GM18519 (cell line): ENCODE data around the gene LHPP.

Experiments
- ATAC-seq: cut with Tn5 transposase; IDR thresholded peaks from one replicate; pipeline ENCODE4 v1.9.1; 2021; ENCODE audit warnings: mild to moderate bottlenecking, moderate library complexity; ENCODE audit not compliant: unreplicated experiment, low FRiP score

Gene LHPP

DNA sequence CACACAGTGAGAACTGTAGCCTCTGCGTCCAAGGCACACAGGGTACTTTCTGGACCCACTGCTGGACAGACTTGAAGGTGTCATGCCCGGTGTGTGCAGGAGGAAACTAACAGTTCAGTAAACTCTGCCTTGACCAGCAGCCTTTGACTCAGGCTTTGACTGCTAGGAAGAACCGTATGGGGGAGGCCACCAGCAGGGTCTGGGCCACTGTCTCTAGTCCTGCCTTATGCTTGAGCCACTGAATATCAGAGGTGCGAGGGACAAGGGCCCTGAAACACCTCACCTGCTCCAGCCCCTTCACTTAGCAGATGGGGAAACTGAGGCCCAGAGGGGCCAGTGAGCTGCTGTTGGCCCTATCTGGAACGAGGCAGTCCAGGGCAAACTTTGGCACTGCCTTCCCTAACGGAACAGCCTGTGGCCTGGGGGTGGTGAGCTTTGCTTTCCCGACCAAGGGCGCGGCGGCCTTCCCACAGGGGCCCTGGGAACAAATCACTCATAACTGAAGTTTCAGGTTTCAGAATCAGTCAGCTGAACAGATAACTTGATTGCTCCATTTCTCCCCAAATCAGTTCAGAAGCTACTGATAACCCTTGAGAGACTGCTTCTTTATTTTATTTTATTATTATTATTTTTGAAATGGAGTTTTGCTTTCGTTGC lies 152.5 kb downstream of the LHPP start:
- peak; percentile 47 for ATAC-seq

DNA sequence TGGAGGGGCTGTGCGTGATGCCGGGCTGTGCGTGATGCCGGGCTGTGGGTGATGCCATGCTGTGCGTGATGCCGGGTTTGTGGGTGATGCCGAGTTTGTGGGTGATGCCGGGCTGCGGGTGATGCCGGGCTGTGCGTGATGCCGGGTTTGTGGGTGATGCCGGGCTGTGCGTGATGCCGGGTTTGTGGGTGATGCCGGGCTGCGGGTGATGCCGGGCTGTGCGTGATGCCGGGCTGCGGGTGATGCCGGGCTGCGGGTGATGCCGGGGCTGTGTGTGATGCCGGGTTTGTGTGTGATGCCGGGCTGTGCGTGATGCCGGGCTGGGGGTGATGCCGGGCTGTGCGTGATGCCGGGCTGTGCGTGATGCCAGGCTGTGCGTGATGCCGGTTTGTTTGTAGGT lies 153.6 kb downstream of the LHPP start:
- ATAC-seq: no peak

DNA sequence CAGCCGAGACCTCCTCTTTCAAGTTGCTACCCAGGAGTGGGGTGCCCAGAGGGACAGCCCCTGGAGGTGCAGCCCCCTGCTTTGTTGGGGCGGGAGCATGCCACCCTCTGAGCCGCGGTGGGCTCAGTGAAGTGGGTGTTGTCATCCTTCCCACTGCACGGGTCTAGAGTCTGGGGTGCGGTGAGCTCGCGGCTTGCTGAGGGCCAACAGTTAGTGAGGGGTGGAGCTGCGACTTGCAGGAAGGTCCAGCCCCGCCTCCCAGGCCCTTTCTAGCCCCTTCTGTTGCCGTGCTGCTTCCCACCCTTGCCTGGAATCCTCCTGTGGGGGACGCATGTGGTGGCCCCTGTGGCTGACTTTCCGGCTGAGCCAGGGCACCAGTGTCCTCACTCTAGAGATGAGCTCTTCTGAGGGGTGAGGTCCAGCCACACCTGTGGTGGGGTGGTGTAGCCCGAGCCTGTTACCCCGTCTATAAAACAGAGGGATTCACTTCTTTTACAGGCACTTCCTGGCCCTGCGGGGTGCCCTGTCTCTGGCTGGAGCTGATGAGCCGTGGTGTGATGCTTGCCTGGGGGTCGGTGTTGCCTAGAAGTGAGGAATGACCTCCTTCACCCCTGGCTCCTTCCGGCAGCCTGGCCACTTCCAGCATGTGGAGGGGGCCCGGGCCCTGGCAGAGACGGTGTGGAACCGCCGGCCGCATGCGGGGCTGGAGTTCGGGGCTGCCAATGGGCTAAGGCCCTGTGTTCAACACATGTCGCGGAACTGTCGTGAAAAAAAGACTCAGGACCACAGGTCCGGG lies 154.6 kb downstream of the LHPP start:
- no peak for ATAC-seq

DNA sequence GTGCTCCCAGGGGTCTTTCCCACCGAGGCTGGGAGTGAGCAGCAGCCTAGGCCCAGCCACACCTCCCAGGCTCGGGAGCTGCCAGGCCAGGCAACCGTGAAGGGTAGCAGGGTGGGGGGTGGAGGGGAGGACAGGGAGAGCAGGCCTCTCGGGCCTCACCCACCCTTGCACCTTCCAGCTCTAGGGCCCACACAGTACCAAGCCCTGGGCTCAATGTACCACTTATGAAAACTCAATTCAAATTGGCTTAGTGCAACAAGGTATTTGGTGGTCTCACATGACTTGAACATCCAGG lies 155.2 kb downstream of the LHPP start:
- no peak for ATAC-seq

DNA sequence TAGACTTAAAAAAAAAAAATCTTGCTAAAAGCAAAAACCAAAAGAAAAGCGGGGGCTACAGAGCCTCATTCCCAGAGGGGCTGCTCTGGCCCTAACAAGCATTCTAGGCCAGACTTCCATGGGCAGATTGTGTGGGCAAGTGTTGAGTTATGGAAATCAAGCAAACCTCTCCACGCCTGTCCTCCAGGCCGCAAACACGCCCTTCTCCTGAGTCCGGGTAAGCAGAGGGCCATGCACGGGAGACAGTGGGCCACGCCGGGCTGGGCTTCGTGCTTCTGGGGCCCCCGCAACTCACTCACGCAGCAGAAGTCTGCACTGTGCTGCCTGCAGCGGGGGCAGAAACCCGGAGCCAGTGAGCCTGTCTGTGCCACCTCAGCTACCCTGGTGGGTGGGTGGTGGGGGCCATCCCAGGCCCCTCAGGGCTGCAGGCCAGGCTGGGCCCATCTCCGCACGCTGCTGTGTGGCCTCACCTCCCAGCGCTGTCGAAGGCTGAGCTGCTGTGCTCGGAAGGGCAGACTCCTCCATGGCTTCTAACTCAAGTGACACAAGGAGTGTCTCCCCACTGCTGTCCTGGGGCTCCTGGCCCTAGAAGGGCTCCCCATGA lies 156.9 kb downstream of the LHPP start:
- no peak for ATAC-seq

DNA sequence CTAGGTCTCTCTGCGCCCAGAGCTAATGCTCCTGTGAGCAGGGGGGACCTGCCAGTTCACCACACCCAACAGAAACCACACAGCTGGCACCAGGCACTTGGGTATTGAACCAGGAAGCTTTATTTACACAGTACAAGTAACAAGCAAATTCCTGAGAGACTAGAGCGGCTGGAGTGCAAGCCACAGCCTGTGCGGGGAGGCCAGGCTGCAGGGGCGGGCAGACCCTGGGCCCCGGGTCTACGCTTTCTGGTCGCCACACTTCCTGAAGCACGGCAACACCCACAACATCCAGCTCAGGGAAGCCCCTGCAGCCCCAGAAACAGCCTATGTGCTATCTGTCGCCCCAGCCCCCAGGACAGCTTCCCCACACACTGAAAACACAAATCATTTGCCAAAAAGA lies 157.6 kb downstream of the LHPP start:
- ATAC-seq: no peak

DNA sequence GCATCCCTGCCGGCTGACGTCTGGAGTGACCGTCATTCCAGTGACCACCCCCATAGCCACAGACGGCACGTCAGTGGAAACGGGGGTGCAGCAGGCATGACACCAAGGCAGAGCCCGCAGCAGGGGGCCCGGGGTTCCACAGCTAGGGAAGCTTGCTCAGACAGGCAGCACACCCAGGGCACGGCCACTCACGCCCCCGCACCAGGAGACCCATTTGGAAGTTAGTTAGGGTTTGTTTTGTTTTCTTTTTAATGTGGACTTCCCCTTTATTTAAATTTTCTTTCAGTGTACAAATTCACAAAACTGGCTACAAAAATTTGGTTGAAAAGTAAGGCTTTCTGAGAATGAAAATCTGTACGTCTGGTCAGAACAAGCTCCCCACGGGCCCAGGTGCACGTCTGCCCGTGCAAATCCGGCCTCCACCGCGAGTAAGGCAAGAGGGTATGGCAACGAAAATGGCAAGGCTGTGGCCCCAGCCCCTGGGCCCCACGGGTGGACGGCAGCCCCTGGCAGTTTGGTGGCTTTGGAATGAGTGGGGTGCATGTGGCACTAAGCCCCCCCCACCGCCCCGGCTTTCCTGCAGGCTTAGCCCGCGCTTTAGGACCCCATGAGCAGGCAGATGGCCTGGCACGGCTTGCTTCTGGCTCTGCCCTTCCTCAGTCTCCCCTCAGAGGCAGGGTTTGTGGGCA lies 158.3 kb downstream of the LHPP start:
- ATAC-seq: peak; percentile 33

DNA sequence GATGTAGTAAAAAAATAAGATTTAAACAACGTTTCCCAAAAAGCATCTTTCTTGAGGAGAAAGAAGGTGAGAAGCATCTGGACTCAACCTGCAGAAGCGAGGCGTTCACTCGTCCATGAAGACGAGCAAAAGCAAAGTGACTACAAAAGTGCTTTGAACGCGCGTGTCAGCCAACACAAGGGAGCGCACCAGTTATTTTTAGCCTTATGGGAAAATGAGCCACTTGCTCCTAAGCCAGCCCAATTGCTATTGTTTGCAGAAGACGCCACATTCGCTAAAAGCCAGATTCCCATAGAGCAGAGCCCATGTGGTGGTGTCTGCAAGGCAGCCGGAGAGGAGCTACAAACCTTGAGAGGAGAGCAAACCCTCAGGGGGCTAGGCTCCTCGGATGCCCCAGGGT lies 160.0 kb downstream of the LHPP start:
- no peak for ATAC-seq

DNA sequence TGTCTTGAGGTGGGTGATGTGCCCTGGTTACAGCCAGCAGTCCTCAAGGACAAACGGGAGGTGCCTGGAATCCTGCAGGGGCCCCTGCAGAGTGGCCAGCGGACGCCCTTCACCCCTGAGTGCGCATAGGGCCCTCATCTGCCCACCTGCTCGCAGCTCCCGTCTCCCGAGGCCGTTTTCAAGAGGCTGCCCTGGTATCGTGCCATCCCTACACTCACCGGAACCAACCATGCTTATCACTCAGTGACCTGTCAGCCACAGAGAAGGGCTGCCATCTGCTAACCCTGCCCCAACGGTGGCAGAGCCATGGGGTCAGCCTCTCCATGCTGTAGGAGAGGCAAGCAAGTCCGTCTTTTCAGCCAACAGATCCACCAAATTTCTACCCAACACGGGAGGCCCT lies 160.5 kb downstream of the LHPP start:
- no peak for ATAC-seq

DNA sequence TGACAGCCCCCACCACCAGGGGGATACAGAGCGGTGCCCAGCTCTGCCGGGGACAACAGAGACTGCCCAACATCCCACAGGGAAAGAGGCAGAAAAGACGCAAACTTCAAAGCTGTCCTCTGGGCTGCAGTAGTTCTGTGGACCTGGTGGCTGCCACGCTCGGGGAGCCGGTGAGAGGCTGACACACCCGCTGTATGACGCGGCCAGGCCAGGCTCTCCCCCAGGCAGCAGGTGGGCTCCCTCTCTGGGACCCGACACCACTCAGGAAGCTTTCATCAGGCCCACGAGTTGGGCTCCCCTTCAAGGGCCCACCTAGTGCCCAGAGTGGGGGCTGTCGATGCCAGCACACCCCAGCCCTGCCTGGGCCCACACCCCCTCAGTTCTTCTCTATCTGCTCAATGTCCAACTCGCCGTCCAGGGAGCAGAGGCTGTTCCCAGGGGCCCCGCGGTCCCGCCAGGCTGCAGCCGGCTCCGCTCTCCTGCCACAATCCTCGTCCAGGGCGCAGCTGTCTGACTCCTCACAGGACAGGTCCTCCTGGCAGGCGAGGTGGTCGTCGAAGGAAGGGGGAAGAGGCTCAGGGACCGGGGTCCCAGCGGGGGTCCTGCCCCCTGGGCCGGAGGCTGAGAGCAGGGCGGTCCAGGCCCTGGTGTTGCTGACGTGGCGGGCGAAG lies 161.4 kb downstream of the LHPP start:
- ATAC-seq: no peak

DNA sequence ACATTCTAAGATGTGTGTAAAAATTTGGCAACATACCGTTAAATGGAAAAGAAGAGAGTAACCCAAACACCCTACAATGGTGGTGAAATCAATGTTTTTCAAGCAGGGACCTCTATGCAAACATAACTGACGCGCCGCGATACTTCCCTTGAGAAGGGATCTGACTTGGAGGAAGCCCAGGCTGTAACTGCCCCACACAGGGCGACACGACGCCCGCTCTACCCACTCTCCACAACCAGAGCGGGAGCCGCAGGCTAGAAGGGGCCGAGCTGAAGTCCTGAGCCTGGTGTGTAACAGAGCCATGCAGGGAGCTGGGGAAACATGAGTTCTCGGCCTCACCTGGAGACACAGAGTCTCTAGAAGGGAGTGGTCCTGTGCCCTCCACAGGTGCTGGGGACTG lies 162.4 kb downstream of the LHPP start:
- ATAC-seq: no peak

DNA sequence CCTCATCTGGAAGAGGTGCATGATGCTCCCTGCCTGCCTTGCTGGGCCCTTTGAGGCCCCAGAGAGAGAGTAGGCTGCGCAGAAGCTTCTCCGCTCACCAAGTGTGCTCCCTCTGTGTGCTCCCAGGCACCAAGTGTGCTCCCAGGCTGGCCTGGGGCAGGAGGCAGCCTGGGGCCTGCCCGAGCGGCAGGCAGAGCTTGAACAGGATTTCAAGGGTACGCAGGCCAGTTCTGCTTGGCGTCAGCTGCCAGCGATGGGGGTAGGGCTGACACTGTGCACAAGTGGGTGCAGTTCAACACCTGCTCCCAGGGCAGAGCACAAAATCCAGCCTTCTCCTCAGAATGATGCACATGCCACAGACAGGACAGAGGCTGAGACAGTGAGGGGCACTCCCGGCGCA lies 162.8 kb downstream of the LHPP start:
- ATAC-seq: no peak

DNA sequence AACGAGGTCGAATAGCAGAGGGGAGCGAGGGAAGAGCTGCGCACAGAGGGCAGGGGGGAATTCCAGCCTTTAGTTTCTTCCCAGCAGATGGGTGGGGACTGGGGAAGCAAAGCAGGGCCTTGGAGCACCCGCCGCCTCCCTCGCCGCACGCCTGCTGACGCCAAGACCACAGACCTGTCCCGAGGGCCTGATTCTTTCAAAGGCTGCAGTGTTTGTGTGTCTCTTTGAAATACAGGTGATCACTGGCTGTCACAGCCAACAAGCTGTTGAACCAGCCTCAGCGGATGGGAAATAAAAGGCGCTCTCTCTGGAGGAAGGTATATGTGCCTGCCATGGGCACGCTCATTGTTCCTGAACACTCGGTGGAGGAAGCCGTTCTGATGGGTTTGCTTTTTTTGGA lies 163.3 kb downstream of the LHPP start:
- ATAC-seq: no peak

DNA sequence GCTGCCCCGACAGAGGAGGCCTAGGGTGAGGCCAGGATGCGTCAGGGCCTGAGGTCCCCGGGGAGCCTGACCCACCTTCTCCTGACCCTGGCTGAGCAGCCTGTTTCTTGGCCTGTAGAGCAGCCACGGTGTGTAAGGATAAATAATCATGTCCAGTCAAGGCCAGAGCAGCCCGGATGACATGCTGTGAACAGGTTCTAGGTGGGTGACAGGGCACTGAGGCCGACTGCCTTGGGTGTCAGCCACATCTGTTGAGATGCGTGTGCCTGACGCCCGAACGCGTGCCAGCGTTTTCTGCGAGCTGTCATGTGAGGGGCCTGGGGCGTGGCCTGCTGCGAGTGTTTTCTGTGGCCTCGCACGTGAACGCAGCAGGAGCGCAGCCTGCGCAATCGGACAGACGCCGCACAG lies 164.2 kb downstream of the LHPP start:
- ATAC-seq: no peak

DNA sequence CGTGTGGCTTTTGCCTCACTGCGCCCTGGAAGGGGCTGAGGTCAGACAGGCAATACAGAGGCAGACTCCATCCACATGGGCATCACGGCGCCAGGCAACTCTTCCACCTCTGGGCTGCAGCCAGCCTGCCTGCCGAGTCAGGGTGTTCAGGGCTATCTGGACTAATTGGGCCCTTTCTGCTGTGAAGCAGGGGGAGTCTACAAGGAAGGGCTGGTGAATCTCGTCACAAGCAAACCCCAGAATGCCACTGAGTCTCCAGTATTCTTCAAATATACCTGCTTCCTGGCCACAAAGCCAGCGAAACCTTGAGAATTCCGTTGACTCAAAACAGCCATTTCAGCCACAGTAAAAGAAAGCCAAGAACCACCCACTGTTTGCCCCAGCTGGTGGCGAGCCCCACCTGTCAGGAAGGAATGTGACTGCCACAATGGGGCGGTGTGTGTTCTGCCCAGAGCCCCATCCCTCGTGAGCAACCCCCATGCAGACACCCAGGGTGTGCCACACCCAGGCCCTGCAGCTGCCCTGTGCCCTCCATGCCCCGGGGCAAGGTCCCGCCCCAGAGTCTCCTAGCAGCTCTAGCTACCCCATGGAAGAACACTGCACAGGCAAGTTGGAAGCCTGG lies 165.2 kb downstream of the LHPP start:
- ATAC-seq: no peak

DNA sequence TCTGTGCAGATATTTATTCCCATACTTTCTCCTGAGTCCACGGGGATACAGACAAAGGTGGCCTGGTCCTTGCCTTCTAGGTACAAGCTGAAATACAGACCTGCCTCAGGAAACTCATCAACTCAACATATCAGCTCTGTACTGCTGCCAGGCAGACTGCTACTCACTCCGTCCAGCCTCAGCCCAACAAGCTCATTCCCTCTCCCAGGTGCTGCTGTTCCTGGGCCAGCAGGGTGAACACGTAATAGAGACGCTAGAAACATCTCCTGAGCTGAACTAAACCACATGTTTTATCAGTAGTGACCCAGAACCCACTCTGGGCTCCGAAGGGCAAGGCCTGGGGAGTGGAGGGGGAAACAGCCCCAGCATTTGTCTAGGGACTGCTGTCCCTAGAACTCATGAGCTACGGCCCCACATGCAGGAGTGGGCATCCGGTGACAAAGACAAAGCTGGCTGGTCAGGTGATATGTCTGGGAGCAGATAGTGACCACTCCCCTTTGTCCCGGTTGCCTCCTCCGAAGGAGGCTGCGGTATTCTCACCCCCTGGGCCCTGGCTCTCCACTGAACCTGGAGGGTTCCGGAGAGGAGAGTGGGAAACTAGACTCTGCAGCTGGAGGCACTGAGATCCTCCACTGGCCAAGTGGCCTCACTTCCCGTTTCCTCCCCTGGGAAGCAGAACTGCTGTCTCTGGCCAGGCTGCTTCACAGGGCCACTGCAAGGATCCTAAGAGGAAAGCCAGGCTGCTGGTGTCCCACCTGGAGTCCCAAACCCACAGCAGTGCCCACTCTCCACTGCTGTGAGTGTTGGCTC lies 166.4 kb downstream of the LHPP start:
- no peak for ATAC-seq

DNA sequence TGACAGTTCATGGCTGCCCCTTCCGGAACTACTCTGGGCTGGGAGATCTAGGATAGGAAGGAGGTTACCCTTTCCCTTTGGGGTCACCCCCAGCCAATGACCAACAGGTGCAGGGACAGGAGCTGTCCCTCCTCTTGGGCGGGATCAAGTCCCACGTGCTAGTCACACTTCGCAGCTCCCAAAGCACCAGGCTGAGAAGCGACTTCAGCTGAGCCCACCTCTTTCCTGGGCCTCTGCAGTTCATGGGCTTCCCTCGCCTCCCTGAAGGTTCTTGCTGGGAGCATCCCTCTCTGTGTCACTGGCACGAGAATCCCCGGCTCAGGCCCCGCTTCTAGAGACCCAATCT lies 167.0 kb downstream of the LHPP start:
- no peak for ATAC-seq

DNA sequence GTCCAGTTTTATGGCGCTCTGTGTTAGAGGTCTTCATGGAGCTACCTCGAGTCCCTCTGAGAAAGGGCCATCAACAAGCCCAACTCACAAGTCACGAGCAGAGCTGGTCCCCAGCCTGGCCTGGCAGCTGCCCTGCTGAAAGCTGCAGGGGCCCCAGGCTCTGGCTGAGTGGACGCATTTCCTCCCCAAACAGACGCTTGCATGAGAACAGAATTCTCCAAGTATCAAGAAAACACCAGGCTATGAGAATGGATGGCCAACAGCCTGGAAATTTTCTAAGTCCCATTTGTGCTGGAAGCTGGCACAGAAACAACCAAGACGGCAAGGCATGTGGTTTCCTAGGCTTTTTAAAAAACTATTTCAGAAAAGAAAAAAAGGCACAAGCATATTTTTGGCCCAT lies 167.8 kb downstream of the LHPP start:
- ATAC-seq: no peak

DNA sequence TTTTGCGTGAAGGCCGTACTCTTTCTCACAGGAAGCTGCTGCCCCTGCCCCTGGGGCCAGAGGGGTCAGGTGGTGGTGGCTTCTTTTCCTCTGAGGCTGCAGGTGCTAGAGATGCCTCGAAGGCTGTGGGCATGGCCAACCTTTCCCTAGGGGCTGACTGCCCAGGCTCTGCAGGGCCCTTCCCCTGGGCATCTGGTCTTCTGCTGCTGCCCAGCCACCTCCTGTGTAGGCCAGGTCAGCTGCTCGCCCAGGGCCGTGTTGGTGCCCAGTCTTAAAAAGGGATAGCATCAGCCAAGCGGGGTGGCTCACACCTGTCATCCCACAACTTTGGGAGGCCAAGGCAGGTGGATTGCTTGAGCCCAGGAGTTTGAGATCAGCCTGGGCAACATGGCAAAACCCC lies 168.2 kb downstream of the LHPP start:
- ATAC-seq: no peak

DNA sequence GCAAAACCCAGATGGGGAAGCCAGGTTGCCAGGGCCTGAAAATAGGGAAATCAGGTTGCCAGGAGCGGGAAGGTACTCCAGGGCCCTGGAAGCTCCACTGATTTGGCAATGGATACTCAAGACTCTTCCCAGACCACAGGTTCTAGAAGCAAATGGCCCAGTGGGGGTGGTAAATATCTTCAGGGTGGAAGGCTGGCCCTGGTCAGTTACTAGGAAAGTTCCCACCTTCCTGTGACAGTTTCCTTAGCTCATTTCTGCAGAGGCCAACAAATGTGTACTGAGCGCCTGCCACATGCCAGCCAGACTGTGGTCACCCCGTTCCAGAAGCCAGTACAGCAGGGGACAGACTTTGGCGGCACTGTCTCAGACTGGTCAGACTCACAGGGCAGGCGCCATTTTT lies 168.9 kb downstream of the LHPP start:
- ATAC-seq: no peak
